ENCODE measurements around the gene TXN. TPM values are rescaled to one million over a fixed set of nuclear protein-coding genes. Genes with fewer than 3 reads are reported as not detected.

Gene TXN
- total RNA-seq, 1 experiment from 2014 or later: 280 TPM

GRCh38 chr9:110217656-110218099, 38.6 kb downstream of the TXN start:
- no CpG with 5 or more reads among the region's 10 CpGs for WGBS (ENCODE audit: extremely low coverage, insufficient read length, low lambda C conversion rate)
- Histone ChIP-seq H3K4me1 (ENCODE audit: insufficient read depth, low read length) (no peaks in the 10 kb centered on the region), H2BK20ac (ENCODE audit: low read depth, low read length, poor library complexity, severe bottlenecking) (no peak overlapping the region), H2BK15ac (ENCODE audit: low read depth, low read length) (no peak overlapping the region), H3K23me2 (ENCODE audit: insufficient read length, low read depth, low read length, poor library complexity, severe bottlenecking) (no peaks in the 10 kb centered on the region), H4K20me1 (ENCODE audit: control insufficient read depth, insufficient read depth, insufficient read length) (no peaks in the 10 kb centered on the region), H3T11ph (ENCODE audit: low read length) (no peak overlapping the region), H3K4me2 (ENCODE audit: insufficient read depth, insufficient read length, low read length) (no peak overlapping the region), H2BK120ac (ENCODE audit: low read depth, low read length, poor library complexity, severe bottlenecking) (no peak overlapping the region), H3K23ac (ENCODE audit: insufficient read length, low read depth, low read length) (no peak overlapping the region), H3K27ac (ENCODE audit: insufficient read length, low read depth, low read length) (no peak overlapping the region), H2BK5ac (ENCODE audit: insufficient read length, low read length) (no peak overlapping the region), H4K8ac (replicated peaks; ENCODE audit: insufficient read length, low read depth, low read length) (no peak overlapping the region), H2BK12ac (ENCODE audit: insufficient read length, low read depth, low read length) (no peak overlapping the region), H3K9ac (ENCODE audit: extremely low read depth, insufficient read length, low read length) (no peak overlapping the region), H3K27me3 (ENCODE audit: insufficient read depth, low read length) (no peaks in the 10 kb centered on the region), H3K79me1 (ENCODE audit: insufficient read depth, low read depth, low read length, poor library complexity, severe bottlenecking) (no peaks in the 10 kb centered on the region), H2AFZ (ENCODE audit: low read length) (no peak overlapping the region), H4K5ac (ENCODE audit: insufficient read length, low read depth, low read length) (no peak overlapping the region), H4K91ac (ENCODE audit: insufficient read length, low read depth, low read length) (no peak overlapping the region), H3K4ac (ENCODE audit: low read depth, low read length) (no peak overlapping the region), H3K9me3 (ENCODE audit: control insufficient read depth, low read depth, low read length) (no peaks in the 10 kb centered on the region), H3K14ac (ENCODE audit: insufficient read depth, low read length) (no peak overlapping the region), H3K18ac (ENCODE audit: insufficient read length, low read depth, low read length) (no peak overlapping the region), H2AK5ac (ENCODE audit: insufficient read length, low read length) (no peak overlapping the region), H3K56ac (ENCODE audit: insufficient read length, low read depth, low read length) (no peak overlapping the region), H3K79me2 (ENCODE audit: insufficient read depth, low read length) (no peaks in the 10 kb centered on the region; the same call in 1 of the 2 replicates)
- Mint-ChIP-seq H3K9me3 (no peaks in the 10 kb centered on the region), H3K4me1 (0 out of 4 replicates have a peak, but pooled peaks cover 0 to 1% of the 10 kb centered on the region in 2 experiments), H3K27me3 (ENCODE audit: low read depth) (no peaks in the 10 kb centered on the region), H3K4me3 (no peak overlapping the region), H3K36me3 (ENCODE audit: insufficient read depth in 1 of 3, low read depth in 3 of 3) (no peaks in the 10 kb centered on the region), H3K27ac (no peak overlapping the region)
- DNase-seq: no peak
- TF ChIP-seq CTCF (conservative IDR thresholded peaks at IDR 0.05): peak; percentile 84

Data from H9 (cell line).